ENCODE data around the gene ERLIN1. TPM values are rescaled to one million over a fixed set of nuclear protein-coding genes. Genes with fewer than 3 reads are reported as not detected.

The ERLIN1 gene
- total and polyA plus RNA-seq, 2 experiments from 2014 or later: 7.2 to 20.4 TPM

DNA sequence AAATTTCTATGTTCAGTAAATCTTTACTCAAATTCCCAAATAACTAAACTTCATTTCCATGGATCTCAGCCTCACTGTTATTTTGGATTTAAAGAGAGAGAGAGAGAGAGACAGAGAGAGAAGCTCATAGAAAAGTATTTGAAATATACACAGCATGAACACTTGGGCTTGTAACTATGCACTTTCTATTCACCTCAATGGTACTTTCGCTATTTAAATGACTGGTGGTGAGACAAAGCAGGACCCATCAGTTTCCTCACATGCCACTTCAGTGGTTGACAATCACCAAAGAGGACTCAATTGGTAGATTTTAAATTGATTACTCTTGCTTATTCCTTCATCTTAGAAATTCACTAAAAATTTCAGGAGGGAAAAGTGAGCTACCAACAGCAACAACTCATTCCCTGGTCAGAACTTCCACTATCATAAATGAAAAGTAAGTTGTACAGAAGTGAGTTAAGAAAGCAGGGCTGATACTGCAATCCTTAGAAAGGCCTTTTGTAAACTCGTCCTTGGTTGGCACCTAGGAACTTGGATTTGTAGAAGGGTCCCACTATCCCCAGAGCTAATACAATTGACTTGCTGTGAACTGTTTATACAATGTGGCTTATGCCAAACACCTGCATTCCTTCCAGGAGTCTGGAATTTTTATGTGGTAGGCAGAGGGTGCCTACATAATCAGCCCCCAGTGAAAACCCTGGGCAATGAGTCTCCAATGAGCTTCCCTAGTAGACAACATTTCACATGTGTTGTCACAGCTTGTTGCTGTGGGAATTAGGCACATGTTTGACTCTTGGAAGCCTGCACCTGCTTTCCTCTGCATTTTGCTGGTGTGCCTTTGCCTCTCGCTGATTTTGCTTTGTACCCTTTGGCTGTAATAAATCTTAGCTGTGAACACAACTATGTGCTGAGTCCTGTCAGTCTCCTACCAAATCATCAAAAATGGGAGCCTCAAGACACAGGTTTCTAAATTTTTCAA is 10.8 kb downstream of the ERLIN1 start:
- no peaks in the 10 kb centered on the region for H3K4me1 Mint-ChIP-seq
- no peaks in the 10 kb centered on the region for H3F3A ChIP-seq (replicated peaks; ENCODE audit: low read depth)
- H3K27me3 Mint-ChIP-seq (ENCODE audit: insufficient read depth, low read depth, poor library complexity): no peaks in the 10 kb centered on the region
- H3K36me3 ChIP-seq (ENCODE audit: insufficient read depth): peaks cover 20% of the 10 kb centered on the region
- no peak overlapping the region for H3K27ac ChIP-seq (ENCODE audit: low read depth)
- peaks cover 30% of the 10 kb centered on the region for H3K36me3 Mint-ChIP-seq (ENCODE audit: low read depth)
- no peaks in the 10 kb centered on the region for H3K27me3 ChIP-seq (ENCODE audit: insufficient read depth)
- H3K4me3 ChIP-seq: no peak overlapping the region
- no peak for TF ChIP-seq STAT1 (IDR thresholded peaks at IDR 0.05; ENCODE audit: unreplicated experiment)
- no peaks in the 10 kb centered on the region for H3K9me3 Mint-ChIP-seq
- H2AFZ ChIP-seq: no peak overlapping the region
- H3K4me3 Mint-ChIP-seq: no peak overlapping the region
- ATAC-seq: no peak
- no peaks in the 10 kb centered on the region for H3K4me1 ChIP-seq (ENCODE audit: insufficient read depth)
- H3K9me2 ChIP-seq (ENCODE audit: insufficient read depth): no peaks in the 10 kb centered on the region
- no peak overlapping the region for H3K27ac Mint-ChIP-seq
- no peaks in the 10 kb centered on the region; the same call in 1 of the 2 replicates for H3K79me2 ChIP-seq (replicated peaks; ENCODE audit: insufficient read depth)
- no peak for DNase-seq (ENCODE audit: low spot score)
- no peak overlapping the region for H3K4me2 ChIP-seq
- H4K20me1 ChIP-seq (replicated peaks; ENCODE audit: insufficient read depth): peaks cover 2% of the 10 kb centered on the region; the same call in 1 of the 2 replicates

DNA sequence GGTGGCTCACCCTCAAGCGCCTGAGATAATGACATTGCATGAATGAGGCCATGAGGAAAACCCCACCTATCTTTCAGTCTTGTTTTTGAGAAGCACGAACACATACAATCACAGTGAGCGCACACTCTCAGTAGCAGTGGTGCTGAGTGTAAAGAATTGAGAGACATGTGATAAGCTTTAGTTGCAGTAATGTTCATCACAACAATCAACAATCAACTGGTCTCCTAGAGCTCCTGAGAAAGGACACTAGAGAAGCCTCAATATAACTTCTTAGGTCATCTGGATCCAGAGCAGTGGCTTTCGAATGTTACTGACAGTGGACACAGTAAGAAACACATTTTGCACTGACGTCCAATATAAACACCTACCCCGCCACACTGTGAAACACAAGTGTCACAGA is 12.8 kb downstream of the ERLIN1 start:
- Mint-ChIP-seq H3K4me1 (no peaks in the 10 kb centered on the region), H3K27ac (no peak overlapping the region), H3K27me3 (ENCODE audit: insufficient read depth, low read depth, poor library complexity) (no peaks in the 10 kb centered on the region), H3K4me3 (no peak overlapping the region), H3K36me3 (ENCODE audit: low read depth) (peaks cover 28% of the 10 kb centered on the region), H3K9me3 (no peaks in the 10 kb centered on the region)
- Histone ChIP-seq H3K27me3 (ENCODE audit: insufficient read depth) (no peaks in the 10 kb centered on the region), H2AFZ (no peak overlapping the region), H3K4me1 (ENCODE audit: insufficient read depth) (no peaks in the 10 kb centered on the region), H3K27ac (ENCODE audit: low read depth) (no peak overlapping the region), H3K36me3 (ENCODE audit: insufficient read depth) (peaks cover 20% of the 10 kb centered on the region), H3K4me2 (no peak overlapping the region), H3K9me2 (ENCODE audit: insufficient read depth) (no peaks in the 10 kb centered on the region), H3K4me3 (no peak overlapping the region), H3F3A (replicated peaks; ENCODE audit: low read depth) (no peaks in the 10 kb centered on the region), H4K20me1 (replicated peaks; ENCODE audit: insufficient read depth) (peaks cover 2% of the 10 kb centered on the region; the same call in 1 of the 2 replicates), H3K79me2 (replicated peaks; ENCODE audit: insufficient read depth) (no peaks in the 10 kb centered on the region; the same call in 1 of the 2 replicates)
- DNase-seq (ENCODE audit: low spot score): no peak
- ATAC-seq: no peak
- no peak for TF ChIP-seq STAT1 (IDR thresholded peaks at IDR 0.05; ENCODE audit: unreplicated experiment)
- no peak for TF ChIP-seq ZNF331 (CRISPR knock-in tag; IDR thresholded peaks at IDR 0.05; ENCODE audit: low read depth)
- no peak for TF ChIP-seq EZH2 (IDR thresholded peaks at IDR 0.05; ENCODE audit: low read depth, unreplicated experiment)
- TF ChIP-seq, protein P1, sequence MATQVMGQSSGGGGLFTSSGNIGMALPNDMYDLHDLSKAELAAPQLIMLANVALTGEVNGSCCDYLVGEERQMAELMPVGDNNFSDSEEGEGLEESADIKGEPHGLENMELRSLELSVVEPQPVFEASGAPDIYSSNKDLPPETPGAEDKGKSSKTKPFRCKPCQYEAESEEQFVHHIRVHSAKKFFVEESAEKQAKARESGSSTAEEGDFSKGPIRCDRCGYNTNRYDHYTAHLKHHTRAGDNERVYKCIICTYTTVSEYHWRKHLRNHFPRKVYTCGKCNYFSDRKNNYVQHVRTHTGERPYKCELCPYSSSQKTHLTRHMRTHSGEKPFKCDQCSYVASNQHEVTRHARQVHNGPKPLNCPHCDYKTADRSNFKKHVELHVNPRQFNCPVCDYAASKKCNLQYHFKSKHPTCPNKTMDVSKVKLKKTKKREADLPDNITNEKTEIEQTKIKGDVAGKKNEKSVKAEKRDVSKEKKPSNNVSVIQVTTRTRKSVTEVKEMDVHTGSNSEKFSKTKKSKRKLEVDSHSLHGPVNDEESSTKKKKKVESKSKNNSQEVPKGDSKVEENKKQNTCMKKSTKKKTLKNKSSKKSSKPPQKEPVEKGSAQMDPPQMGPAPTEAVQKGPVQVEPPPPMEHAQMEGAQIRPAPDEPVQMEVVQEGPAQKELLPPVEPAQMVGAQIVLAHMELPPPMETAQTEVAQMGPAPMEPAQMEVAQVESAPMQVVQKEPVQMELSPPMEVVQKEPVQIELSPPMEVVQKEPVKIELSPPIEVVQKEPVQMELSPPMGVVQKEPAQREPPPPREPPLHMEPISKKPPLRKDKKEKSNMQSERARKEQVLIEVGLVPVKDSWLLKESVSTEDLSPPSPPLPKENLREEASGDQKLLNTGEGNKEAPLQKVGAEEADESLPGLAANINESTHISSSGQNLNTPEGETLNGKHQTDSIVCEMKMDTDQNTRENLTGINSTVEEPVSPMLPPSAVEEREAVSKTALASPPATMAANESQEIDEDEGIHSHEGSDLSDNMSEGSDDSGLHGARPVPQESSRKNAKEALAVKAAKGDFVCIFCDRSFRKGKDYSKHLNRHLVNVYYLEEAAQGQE (IDR thresholded peaks at IDR 0.05; ENCODE audit: unreplicated experiment): no peak
- TF ChIP-seq, protein P2, sequence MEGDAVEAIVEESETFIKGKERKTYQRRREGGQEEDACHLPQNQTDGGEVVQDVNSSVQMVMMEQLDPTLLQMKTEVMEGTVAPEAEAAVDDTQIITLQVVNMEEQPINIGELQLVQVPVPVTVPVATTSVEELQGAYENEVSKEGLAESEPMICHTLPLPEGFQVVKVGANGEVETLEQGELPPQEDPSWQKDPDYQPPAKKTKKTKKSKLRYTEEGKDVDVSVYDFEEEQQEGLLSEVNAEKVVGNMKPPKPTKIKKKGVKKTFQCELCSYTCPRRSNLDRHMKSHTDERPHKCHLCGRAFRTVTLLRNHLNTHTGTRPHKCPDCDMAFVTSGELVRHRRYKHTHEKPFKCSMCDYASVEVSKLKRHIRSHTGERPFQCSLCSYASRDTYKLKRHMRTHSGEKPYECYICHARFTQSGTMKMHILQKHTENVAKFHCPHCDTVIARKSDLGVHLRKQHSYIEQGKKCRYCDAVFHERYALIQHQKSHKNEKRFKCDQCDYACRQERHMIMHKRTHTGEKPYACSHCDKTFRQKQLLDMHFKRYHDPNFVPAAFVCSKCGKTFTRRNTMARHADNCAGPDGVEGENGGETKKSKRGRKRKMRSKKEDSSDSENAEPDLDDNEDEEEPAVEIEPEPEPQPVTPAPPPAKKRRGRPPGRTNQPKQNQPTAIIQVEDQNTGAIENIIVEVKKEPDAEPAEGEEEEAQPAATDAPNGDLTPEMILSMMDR (conservative IDR thresholded peaks at IDR 0.05; ENCODE audit: low read depth in 2 of 2): no peak
- TF ChIP-seq, protein P3, sequence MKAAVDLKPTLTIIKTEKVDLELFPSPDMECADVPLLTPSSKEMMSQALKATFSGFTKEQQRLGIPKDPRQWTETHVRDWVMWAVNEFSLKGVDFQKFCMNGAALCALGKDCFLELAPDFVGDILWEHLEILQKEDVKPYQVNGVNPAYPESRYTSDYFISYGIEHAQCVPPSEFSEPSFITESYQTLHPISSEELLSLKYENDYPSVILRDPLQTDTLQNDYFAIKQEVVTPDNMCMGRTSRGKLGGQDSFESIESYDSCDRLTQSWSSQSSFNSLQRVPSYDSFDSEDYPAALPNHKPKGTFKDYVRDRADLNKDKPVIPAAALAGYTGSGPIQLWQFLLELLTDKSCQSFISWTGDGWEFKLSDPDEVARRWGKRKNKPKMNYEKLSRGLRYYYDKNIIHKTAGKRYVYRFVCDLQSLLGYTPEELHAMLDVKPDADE (IDR thresholded peaks at IDR 0.05): no peak
- no peak for TF ChIP-seq ZNF114 (CRISPR knock-in tag; IDR thresholded peaks at IDR 0.05)
- TF ChIP-seq POLR2AphosphoS5 (IDR thresholded peaks at IDR 0.05; ENCODE audit: low read depth): no peak
- TF ChIP-seq CREB1 (CRISPR knock-in tag; IDR thresholded peaks at IDR 0.05; ENCODE audit: low read depth): no peak
- no peak for TF ChIP-seq EZH2phosphoT487 (IDR thresholded peaks at IDR 0.05; ENCODE audit: unreplicated experiment)
